Measurements from ENCODE around the gene PHF14.

- TF ChIP-seq SMC3 (IDR thresholded peaks at IDR 0.05) = no peak
- TF ChIP-seq RAD21 (conservative IDR thresholded peaks at IDR 0.05 in 1 of 2, IDR thresholded peaks at IDR 0.05 in 1 of 2) = no peak
- no peak for TF ChIP-seq GATA3 (IDR thresholded peaks at IDR 0.05; ENCODE audit: borderline replicate concordance)
- no peak for TF ChIP-seq CTCF (IDR thresholded peaks at IDR 0.05)
- no peak for TF ChIP-seq PBX3 (IDR thresholded peaks at IDR 0.05)
- no peak for TF ChIP-seq FOSB (CRISPR knock-in tag; IDR thresholded peaks at IDR 0.05)
- TF ChIP-seq, protein P1, sequence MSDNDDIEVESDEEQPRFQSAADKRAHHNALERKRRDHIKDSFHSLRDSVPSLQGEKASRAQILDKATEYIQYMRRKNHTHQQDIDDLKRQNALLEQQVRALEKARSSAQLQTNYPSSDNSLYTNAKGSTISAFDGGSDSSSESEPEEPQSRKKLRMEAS (IDR thresholded peaks at IDR 0.05) = no peak
- TF ChIP-seq BHLHE40 (IDR thresholded peaks at IDR 0.05; ENCODE audit: low read depth, low read length) = no peak
- no peak for TF ChIP-seq ESRRA (IDR thresholded peaks at IDR 0.05; ENCODE audit: borderline replicate concordance, low read length)
These were observed 161.9 kb downstream of the PHF14 start for GRCh38 chr7:11135573-11135972.

Data from A549 (cell line).